ENCODE measurements around the gene CAMKMT.

CAMKMT gene

DNA sequence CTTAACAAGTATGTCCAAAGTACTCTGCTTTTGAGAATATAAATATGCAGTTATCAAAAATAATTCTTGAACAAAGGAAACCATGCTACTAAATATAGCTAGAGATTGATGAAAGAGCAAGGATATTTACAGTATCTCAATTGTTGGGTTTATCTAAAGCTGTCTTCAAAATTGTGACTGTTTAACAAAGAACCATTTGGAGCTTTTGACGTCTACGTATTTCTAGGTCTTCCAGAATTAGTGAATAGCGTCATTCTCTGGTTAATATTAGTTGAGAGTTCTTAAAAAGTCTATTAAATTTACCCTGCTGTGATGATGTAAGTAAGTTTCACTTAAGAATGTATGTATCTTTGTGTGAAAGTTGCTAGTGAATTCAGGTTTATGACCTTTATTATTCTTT lies 356.7 kb downstream of the CAMKMT start:
- no peak for DNase-seq (ENCODE audit: insufficient read length, low spot score)
- FAIRE-seq = no peak

DNA sequence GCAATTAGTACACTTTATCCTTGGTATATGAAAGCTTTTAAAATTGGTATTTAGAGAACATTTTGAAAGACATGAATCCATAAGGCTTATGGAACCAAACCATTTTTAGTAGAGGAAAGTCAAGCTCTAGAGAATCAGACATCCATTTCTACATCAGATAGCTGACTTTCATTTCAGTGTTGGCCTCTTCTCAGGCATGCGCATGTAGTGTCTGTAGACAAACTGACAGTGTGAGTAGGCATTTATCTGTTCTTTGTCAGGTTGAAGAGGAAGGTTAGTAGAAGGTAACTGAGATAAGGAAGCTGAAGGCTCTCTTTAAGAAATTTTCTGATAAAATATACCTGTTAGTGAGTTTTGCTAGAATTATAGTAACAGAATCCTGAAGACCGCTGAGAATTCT lies 357.8 kb downstream of the CAMKMT start:
- FAIRE-seq (no peak), DNase-seq (ENCODE audit: insufficient read length, low spot score) (no peak)

DNA sequence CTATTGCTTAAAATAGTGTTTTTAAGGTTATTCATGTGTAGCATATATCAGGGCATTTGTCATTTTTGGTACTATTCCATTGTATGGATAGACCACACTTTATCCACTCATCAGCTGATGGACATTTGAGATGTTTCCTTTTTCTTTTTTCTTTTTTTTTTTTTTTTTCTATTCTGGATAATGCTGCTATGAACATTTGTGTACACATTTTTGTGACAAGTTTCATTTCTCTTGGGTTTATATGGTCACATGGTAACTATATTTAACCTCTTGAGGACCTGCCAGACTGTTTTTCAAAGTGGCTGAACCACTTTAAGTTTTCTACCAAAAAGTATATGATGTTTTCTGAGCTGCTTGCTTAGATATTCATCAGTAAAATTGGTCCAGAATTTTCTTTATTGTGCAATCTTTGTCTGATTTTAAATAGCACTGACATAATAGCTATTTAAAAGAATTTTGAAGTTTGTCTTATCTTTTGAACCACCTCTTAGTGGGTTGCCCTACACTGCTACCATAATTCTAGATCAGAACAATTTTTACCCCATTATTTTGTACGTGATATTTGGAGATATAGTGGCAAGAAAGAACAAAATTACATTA lies 360.4 kb downstream of the CAMKMT start:
- DNase-seq (ENCODE audit: insufficient read length, low spot score) = no peak
- no peak for FAIRE-seq

DNA sequence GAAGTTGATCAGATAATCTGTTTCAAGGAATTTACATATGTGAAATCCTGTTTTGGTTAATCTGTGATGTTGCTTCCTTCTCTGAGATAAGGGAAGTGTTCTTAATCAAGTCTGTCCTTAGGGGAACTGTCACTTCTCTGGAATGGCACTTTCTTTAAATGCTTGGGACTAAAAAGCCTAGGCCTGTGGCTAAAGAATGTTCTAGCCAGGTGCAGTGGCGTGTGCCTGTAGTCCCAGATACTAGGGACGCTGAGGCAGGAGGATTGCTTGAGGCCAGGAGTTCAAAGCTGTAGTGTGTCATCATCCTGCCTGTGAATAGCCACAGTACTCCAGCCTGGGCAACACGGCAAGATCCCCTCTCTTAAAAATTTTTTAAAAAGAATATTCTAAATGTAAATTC lies 362.2 kb downstream of the CAMKMT start:
- DNase-seq (ENCODE audit: insufficient read length, low spot score) (no peak), FAIRE-seq (no peak)

DNA sequence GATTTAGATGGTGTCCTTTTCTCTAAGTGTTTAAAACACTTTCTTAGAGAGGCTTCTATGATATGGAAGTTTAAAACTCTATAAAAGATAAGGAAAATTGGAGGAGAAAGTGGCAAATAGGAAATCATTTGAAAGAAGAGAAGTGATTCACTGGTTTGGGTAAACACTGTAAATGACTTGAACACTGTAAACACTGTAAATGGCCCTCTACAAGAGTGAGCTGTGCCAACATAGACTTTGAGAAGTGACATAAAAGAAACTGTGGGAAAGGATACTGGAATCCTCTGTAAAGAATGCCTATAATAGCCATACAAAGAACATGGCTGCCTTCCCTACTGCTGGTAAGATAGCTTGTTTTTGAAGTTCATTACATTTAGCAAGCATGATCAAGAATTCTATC lies 368.8 kb downstream of the CAMKMT start:
- FAIRE-seq (no peak), DNase-seq (ENCODE audit: insufficient read length, low spot score) (no peak)

DNA sequence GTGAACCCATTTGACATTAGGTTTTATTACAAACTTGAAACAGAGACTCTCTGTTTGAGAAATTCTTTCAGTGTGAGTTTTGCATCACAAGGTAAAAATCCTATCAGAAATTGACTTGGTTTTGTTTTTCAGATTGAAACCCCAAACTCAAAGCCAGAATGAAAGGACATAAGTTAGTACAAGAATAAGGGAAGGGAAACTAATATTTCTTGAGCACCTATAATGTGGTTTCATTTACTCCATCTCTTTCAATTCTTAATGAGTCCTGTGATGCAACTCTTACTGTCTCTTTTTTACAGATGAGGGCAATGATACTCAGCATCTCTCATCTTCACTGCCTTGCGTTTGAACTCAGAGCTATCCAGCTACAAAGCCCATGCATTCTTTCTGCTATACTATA lies 369.8 kb downstream of the CAMKMT start:
- FAIRE-seq (peak; percentile 96), DNase-seq (ENCODE audit: insufficient read length, low spot score) (no peak)

DNA sequence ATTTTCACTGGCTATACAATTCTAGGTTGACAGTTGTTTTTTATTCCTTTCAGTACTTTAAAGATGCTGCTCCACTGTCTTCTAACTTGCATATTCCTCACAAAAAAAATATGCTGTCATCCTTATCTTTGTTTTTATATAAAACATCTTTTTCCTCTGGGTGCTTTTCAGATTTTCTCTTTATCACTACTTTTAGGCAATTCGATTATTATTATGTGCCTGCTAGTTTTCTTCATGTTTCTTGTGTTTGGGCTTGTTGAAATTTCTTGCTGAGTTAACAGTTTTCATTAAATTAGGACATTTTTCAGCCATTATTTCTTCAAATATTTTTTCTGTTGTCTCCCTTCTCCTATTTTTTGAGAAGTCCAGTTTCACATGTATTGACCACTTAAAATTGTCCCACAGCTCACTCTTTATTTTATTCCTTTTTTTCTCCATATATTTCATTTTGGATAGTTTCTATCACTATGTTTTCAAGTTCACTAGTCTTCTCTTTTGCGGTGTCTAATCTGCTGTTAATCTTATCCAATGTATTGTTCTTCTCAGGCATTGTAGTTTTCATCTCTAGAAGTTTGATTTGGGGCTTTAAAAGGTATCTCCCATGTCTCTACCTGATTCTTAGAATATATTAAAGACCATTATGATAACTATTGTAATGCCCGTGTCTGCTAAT lies 374.7 kb downstream of the CAMKMT start:
- DNase-seq (ENCODE audit: insufficient read length, low spot score) = no peak
- FAIRE-seq = no peak

DNA sequence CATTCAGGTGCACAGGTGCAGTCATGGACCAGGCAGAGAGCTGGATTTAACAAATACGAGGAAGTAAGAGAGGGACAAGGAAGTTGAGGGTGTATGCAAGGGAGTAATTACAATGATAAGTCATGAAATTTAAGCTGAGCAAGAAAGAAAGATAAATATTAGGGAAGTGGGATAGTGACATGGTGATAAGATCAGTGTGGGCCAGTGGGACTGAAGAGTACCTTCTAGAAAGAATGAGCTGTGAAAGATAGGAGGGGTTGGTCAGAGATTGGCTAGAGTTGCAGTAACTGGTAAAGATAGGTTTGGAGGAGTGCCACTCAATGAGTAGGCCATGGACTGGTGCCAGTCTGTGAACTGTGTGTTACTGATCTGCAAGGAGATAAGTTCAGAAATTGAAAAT lies 378.9 kb downstream of the CAMKMT start:
- no peak for FAIRE-seq
- no peak for DNase-seq (ENCODE audit: insufficient read length, low spot score)

DNA sequence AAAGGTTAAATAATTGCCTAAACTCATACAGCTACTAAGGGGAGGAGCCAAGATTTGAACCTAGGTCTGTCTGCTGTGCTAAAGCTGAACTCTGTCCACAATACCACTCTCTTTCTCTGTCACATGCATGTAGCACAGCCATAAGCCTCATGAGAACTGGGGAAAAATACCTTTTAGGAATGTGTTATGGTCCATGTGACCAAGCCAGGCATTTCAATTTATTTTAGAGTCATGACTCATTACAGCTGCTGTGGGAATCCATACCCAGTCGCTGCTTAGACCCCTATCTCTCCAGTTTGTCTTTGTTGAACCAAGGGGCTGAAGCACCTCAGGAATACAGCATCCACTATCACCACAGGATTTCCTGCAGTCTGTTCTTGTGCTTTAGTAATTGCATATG lies 379.8 kb downstream of the CAMKMT start:
- DNase-seq (ENCODE audit: insufficient read length, low spot score) = no peak

DNA sequence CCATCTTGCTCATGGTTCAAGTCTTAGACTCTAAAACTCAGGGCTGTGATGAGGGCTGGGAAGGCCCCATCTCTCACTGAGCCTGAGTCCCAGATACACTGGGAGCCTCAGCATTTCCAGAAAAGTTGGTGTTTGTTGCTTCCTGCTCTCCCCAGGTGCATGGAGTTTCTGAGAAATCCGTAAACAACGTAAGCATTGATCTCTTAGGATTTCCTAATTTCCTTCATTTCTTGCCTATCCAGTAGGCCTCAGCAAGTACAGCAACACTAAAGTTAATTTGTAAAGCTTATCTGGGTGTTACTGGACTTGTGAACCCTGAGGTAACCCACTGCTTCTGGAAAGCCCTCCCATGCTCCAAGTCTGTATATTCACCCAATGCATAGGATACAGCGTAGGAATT lies 380.3 kb downstream of the CAMKMT start:
- no peak for DNase-seq (ENCODE audit: insufficient read length, low spot score)
- no peak for FAIRE-seq

More for the DNA sequence above, 379.8 kb downstream of the CAMKMT start:
- FAIRE-seq = no peak

DNA sequence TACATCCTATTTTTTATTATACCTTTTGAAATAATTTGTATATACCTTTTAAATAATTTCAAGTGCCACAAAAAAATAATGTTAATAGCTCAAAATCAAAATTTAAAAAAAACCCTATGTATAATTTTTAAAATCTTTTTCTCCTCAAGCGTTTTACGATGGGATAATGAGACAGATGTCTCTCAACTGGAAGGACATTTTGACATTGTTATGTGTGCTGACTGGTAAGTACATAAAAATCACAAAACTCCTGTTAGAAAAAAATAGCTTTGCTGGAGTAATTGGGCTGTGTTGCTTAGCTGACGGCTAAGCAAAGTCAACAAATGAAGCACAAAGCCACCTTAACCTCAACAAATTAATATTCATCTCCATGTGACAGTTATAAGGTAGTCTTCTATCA lies 381.7 kb downstream of the CAMKMT start:
- no peak for FAIRE-seq

DNA sequence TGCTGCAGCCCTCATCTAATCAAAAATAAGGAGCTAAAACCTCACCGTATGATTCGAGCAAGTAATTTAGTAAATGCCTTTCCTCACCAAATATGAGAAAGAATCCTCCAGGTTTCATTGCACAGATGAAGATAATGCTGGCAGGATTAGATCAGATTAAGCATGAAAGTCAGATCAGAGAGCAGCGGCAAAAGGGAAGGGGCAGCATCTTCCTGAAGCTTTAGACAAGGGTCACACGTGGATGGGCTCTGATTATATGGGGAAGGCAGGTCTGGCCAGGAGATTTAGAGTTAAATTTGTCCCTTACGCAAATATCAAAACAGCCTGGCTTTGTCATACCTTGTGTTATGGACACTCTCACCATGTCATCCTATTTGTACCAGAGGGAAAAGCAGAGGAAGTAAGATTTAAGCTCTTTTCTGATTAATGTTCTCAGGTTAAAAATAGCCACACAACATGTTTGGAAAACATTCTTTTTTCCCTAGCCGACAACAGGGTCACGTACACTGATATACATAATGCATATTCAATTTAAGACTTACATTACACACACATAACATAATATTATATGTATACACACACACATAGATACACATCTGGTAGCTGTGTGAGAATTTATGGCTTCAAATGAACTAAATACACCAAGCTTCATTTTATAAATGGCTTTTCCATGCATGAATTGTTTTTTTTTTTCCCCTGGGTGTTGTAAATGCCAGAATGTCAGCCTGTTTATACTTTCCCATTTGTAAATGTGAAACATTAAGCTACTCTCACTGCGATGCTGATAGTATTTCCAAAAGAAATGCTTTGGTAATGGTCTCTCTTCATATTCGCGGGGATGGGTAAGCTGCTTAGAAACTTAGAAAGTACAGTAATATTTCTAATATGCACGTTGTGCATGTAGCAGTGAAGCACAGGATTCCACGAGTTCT lies 383.5 kb downstream of the CAMKMT start:
- no peak for FAIRE-seq
- DNase-seq (ENCODE audit: insufficient read length, low spot score) = no peak

More for the DNA sequence above, 381.7 kb downstream of the CAMKMT start:
- DNase-seq (ENCODE audit: insufficient read length, low spot score) = no peak

DNA sequence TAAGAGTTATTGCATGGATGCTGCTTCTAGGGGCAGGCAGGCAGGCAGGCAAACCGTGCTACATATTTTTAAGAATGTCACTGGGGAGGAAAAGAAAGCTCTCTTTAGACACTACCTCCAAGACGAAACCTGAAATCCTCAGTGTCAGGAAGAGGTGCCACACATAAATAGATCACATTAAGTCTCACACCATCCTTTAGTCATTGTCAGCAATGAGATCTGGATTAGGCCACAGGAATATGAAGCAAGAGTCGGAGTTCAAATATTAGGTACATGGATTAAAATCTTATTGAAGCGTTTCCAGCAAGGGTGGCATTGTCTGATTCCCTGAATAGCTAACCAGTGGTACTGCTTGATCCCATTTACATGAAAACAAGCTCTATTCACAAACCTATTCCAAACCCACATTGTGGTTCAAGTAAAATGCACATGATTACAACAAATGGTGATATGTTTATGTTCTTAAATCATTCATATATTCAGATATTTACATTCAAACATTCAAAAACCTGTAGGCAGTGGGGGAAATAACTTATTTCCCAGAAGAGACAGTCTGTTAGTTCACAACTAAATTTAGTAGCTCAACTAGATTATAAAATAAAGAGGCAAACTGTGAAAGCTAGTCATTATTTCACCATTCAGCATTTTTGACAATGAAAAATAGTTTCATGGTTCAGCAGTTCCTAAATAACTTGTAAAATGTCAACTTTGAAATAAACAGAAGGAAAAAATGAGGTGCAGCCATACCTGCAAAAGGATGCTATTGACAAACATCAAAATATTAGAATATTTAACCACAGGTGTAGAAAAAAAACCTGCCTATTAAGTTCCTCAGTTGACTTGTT lies 384.4 kb downstream of the CAMKMT start:
- no peak for FAIRE-seq
- no peak for DNase-seq (ENCODE audit: insufficient read length, low spot score)

DNA sequence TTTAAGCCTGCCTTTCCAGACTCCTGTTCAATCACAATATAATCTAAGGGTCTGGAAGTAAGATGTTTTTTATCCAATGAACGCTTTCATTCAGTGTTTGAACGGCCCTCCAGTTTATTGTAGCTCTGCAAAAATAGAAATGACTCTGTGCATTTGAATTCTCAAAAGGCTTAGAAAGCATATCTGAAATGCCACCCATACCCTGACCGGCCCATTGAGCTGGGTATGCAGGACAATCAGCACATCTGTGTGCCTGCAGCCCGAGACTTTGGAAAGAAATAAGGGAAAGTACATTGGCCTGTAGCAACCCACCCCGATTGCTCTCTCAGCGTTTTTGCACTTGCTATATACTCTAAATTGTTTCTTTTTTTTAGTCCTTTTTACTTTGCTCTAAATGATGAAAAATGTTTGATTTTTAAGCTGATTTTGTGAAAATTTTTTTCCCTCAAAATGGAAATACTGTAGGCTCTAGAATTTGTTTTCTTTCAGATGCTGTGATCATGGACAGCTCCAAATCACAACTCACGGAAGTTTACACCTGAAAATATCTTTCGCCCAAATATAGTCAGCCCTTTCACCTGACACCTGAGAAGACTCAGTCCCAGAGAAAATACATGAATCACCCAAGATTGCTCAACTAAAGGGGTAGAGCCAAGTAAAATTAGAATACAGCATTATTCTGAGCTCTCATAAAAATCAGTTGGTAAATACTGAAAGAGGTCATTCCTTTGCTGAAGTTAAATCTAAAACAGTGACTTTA lies 385.3 kb downstream of the CAMKMT start:
- DNase-seq (ENCODE audit: insufficient read length, low spot score) (no peak), FAIRE-seq (no peak)

DNA sequence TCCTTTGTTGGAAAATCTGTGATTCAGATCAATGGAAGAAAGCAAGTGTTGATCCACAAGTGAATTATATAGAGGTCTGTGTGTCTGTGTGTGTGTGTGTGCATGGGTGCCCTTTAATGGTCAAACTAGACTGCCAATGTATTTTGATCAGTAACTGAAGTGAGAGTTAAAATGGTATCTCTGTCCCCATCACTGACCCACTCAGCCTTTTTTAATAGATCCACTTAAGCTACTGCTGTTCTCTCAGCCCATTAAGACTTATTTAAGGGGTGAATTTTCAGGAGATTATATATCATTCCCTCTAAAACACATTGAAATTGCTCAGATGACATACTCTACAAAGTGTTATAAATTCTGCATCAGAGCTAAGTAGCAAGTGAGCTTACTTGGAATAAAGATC lies 386.0 kb downstream of the CAMKMT start:
- DNase-seq (ENCODE audit: insufficient read length, low spot score) (no peak), FAIRE-seq (no peak)

DNA sequence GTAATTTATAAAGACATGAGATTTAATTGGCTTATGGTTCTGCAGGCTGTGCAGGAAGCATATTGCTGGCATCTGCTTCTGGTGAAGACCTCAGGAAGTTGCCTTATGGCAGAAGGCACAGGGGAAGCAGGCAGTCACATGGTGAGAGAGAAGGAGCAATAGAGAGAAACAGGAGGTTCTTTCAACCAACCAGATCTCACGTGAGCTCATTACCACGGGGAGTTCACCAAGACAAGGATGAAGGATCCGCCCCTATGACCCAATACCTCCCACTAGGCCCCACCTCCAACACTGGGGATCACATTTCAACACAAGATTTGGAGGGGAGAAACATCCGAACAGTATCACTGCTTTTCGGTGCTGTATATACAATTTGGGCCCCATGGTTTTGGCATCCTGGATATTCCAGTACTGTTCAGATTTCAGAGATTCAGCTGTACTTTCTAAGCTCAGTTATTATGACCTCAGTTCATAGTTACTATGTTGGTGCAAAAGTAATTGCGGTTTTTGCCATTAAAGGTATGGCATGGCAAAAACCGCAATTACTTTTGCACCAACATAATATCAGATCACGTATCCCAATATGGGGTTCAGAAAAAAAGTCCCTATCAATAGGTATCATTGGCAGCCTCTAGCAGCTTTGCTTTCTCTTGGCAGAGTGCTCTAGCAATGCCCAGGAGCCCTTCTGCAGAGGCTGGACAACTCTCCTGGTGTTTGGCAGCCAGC lies 390.2 kb downstream of the CAMKMT start:
- no peak for DNase-seq (ENCODE audit: insufficient read length, low spot score)
- no peak for FAIRE-seq

DNA sequence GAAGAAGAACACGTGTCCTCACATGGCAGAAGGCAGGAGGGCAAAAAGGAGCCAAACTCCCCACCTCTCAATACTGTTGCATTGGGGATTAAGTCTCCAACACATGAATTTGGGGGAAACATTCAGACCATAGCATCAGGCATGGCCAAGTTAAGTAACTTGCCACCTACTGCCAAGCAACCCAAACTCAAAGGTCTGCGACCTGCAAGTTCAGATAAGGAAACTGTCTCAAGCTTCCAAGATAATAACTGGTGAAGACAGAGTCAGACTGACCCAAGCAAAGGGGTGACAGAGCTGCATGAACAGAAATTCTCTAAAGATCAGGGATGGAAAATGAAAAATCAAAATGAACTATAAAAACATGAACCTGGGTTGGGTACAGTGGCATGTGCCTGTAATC lies 391.0 kb downstream of the CAMKMT start:
- DNase-seq (ENCODE audit: insufficient read length, low spot score) = no peak
- no peak for FAIRE-seq

DNA sequence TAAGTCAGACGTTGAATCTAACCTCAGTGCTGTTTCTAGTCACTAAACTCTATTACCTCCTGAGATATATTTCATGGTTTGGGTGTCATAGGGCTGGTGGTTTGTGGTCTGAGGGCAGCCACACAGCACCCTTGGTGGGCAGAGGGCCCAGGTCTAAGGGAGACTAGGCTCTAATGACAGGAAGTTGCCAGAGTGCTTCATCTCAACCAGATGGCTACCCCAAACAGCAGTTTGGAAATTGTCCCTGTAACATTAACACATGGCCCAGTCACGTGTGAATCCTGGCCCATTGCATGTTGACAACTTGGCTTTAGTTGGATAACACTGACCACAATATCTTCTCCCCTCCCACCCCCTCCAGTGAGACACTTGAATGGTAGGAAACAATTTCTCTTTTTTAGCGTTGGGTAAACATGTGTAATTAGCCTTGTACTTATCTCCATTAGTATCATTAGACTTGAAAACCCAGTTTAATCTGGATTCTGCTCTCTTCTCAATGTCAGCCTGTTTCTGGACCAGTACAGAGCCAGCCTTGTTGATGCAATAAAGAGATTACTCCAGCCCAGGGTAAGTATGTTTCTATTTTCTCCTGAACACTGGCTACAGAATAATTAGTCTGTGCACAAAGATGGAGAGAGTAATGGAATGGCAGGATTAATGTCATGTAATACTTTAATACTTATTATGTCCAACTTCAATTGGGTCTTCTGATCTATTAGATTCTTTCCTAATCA lies 392.0 kb downstream of the CAMKMT start:
- FAIRE-seq (peak; percentile 60), DNase-seq (ENCODE audit: insufficient read length, low spot score) (no peak)

DNA sequence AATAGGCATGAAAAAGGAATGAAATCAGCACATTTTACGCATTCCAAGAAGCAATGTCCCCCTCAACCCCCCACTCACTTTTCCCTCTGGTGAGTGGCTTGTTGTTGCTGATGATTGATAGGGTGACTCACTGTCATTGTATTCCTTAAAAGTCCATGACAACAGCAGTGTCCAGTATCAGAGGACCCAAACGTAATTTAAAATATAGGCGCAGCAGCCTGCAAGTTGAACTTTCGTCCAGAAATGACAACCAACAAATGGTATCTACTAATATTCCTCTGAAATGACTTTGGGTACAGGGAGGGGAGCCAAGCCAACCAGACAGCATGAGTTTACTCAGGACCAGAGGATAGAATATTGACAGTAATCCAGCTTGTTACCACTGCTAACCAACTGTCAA lies 396.8 kb downstream of the CAMKMT start:
- FAIRE-seq = no peak
- no peak for DNase-seq (ENCODE audit: insufficient read length, low spot score)
